HG03066 (cell line): ENCODE data around the gene PCED1A.
"Not testable (repeated sequence)": the region's sequence is repeated elsewhere in the genome, so short reads cannot be mapped to it uniquely, and the experiment has no call there.

Experiments
- ATAC-seq: cut with Tn5 transposase; IDR thresholded peaks from one replicate; pipeline ENCODE4 v1.9.1; 2021; ENCODE audit warnings: low read depth; ENCODE audit not compliant: unreplicated experiment

The PCED1A gene

DNA sequence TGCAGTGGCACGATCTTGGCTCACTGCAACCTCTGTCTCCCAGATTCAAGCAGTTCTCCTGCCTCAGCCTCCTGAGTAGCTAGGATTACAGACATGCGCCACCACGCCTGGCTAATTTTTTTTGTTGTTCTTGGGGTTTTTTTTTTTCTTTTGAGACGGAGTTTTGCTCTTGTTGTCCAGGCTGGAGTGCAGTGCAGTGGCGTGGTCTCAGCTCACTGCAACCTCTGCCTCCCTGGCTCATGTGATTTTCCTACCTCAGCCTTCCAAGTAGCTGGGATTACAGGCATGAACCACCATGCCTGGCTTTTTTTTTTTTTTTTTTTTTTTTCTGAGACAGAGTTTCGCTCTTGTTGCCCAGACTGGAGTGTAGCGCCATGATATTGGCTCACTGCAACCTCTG lies 9.2 kb downstream of the PCED1A start:
- not testable (repeated sequence) for ATAC-seq

DNA sequence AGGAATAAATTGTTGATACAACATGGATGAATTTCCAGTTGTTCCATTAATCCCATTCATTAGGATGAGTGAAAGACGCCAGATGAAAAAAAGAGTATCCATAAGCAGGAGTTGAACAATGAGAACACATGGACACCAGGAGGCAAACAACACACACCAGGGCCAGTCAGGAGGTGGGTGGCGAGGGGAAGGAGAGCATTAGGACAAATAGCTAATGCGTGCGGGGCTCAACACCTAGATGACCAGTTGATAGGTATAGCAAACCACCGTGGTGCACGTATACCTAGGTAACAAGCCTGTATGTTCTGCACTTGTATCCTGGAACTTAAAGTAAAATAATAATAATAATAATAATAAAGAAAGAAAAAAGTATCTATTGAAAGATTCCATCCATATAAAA lies 11.1 kb downstream of the PCED1A start:
- ATAC-seq = no peak

DNA sequence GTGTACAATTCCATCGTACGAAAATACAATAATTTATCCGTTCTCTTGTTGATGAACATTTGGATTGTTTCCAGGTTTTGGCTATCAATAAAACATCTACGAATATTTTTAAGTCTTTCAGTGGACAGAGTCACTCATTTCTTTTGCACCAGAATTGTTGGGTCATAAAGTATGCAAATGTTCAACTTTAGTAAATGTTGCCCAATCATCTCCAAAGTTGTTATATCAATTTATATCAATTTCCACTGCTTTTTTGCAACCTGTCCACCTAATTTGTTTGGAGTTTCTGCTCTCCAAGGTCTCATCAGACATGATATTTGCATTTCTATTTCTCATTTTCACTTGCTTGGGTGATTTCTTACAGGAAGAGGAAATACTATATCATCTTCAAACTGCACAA lies 13.8 kb downstream of the PCED1A start:
- no peak for ATAC-seq

DNA sequence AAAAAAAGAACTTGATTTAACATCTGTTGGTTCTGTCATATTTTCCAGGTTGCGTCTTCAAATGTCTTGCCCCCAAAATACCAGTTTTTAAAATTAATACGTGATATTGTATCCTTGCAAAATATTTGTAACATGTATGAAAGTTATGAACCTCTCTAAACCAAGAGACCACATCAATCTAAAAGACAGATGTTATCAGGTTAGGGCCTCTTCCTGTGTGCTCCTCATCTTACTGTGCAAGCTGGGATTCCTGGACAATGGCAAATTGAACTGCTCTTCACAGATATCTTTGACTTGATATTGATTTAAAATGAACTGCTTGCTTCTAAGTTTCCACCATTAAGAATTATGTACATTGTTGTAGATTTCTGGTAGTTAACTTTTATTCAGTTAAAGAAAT lies 14.7 kb downstream of the PCED1A start:
- no peak for ATAC-seq

DNA sequence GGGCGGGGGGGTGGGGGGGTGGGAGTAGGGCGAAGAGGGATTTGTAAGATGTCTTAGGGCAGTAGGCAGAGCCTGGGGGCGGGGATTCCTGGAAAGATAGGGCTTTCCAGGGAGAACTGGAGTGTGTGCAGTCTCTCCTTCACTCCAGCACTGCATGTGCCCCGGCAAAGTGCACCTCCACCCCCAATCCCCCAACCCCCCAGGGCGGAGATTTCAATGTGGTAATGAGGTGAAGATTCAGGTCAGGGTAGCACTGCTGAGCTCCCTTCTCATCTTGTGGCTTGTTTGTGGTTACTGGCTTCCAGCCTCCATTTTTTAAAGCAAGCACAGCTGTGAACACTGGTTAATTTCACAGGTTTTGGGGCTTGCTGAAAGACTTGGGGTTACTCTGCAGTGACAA lies 18.4 kb downstream of the PCED1A start:
- no peak for ATAC-seq

DNA sequence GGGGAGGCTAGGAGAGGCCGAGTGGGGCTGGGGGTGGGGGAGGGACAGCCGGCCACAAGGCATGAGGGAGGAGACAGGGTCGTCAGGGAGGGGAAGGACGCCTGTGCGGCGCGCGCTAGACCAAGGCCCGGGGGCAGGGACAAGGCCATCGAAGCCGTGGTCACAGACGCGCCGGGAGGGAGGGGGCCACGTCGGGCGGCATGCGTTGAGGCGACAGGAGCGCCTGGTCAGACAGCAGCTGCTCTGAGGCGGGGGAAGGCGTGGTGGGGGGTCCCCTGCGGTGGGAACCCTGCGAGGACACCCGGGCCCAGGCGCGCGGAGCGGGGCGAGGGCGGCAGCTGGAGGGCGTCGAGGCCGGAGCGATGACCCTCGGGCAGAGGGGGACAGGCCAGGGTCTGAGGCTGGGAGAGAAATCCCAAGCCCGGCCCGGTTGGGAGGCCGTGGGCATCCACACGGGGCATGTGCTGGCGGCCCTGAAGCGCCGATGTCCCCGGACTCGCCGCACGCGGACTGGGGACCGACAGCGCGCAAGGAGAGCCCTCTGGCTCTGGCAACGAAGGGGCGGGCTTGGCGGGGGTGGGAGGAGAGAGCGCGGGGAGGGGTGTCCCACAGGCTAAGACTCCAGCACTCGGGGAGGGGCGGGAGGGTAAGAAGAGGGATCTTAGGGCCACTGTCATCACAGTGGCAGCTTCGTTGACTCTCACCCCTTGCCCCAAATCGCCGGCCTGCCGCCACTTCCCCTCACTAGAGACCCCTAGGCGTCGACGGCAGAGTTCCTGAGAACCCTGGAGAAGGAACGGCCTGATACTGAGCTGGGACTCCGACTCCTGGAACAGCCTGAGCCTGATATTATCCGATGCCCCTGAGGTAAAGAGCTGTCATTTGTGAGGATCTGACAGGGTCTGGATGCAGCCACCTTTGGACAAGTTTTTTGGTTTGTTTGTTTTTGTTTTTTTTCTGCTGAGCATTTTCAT lies 19.3 kb downstream of the PCED1A start:
- no peak for ATAC-seq

DNA sequence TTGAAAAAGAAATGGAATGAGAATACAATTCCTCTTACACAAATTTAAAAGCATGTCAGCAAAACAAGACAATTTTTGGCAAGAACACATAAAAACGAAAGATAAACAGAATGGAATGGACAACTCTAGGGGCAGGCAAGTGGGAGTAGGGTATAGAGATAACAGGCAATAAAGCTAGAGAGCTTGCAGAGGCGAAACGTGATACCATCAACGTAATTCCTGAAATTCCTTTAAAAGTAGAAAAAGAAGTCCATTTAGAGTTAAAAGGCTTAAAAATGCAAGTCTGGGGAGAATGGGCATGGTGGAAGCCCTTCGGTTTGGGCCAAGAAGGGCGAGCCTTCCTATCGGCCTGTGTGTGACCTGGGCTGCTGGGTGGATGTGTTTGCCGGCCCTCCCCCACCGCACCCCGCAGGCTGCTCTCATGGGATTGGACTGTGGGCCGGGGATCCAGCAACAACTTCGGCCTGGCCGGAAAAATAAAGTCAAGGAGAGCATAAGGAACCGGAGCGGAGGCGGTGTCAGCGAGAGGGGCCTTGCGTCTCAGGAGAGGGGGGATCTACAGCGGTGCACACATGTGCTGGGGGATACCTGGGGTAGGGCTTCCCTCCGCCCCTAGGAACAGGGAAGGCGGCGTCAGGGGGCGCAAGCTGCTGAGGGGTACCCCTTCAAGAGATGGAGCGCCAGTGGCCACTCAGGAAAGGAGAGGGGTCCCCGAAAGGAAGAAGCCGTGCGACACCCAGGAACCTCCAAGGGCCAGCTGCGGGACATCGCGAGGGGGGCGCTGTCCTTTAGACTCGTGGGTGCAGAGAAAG lies 20.2 kb downstream of the PCED1A start:
- ATAC-seq = no peak

DNA sequence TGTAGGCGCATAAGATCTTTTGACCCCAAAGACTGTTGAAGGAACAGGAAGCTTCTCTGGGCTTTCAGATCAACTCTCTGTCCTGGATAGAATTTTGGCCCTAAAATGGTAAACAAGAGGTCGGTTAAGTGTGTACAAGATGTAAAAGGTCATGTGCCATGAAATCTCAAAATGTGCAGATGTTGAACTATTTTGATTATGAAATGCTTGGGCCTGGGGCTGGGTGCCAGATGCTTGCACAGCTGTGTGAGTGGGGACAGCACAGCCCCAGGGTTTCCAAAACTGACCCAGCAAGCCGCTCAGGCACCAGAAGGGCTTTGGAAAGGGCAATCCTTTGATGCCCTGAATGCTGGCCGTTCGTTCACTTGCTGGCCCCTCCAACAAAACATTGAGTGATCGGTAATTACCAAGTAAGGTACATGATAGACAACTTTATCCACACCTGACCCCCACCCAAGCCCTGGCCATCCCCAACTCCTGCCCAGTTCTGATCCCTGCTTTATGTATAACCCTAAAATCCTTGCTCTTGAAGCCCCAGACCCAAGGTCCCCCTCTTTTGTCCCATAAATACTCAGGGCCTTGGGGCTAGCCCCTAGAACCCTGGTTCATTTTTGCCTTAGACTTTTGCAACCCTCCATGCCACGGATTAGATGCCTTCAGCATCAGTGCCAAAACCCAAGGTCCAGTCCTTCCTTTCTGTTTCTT lies 22.4 kb downstream of the PCED1A start:
- no peak for ATAC-seq

DNA sequence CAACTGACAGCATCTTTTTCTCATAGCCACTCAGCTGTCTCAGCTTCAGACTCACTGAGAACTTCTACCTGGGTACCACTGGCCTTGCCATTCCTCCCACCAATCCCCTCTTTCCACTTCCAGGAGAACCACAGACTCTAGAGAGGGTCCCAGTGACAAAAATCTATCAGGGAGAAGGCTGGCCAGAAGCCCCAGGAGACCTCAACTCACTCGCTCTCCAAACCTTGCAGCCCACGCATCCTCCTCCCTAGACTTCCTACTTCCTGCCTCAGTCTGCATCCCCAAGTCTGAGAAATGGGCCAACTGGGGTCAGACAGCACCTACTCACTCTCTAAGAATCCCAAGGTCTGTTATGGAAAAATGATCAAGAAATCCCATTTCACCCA lies 23.1 kb downstream of the PCED1A start:
- ATAC-seq = no peak

DNA sequence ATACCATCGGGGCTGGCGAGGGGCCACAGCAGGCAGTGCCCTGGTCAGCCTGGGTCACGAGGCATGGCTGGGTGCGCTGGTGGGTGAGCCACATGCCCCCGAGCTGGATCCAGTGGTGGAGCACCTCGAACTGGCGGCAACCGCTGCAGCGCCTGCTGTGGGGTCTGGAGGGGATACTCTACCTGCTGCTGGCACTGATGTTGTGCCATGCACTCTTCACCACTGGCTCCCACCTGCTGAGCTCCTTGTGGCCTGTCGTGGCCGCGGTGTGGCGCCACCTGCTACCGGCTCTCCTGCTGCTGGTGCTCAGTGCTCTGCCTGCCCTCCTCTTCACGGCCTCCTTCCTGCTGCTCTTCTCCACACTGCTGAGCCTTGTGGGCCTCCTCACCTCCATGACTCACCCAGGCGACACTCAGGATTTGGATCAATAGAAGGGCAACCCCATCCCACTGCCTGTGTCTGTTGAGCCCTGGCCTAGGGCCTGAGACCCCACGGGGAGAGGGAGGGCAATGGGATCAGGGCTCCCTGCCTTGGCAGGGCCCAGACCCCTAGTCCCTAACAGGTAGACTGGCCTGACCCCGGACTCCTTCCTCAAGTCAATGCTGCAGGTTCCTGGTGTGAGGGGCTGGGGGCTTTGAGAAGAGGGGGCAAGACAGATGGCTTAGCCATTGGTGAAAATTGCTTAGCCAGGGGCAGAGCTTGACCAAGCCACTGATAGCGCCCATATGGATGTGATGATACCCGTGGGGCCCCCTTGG lies 23.7 kb downstream of the PCED1A start:
- ATAC-seq = no peak

DNA sequence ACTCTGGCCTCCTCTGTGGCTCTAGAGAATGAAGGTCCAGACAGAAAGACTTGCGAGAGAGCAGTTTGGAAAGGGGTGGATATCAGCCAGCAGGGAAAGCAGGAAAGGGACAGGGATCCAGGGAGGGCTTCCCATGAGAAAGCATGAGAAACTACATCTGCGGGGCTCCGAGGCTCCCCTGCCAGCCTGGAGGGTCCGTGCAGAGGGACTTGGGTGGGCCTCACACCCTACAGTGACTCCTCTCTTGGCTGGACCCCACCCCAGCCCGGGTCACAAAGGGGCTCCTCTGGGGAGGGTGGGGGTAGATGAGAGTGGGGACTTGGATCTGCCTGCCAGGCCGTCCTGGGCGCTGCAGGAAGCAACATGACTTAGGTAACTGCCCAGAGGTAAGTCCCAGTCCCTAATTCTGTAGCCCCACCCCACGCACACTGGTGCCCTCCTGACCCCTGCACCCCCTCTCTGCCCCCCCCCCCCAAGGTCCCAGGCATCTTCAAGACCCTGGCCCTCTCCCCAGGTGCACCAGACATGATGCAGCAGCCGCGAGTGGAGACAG lies 24.3 kb downstream of the PCED1A start, which contains the start of gene TMEM239:
TSS of gene TMEM239 (plus strand) at position 335 of the 553 bp plus-strand sequence. CDS start at position 526, 191 bp downstream.
- ATAC-seq = no peak

DNA sequence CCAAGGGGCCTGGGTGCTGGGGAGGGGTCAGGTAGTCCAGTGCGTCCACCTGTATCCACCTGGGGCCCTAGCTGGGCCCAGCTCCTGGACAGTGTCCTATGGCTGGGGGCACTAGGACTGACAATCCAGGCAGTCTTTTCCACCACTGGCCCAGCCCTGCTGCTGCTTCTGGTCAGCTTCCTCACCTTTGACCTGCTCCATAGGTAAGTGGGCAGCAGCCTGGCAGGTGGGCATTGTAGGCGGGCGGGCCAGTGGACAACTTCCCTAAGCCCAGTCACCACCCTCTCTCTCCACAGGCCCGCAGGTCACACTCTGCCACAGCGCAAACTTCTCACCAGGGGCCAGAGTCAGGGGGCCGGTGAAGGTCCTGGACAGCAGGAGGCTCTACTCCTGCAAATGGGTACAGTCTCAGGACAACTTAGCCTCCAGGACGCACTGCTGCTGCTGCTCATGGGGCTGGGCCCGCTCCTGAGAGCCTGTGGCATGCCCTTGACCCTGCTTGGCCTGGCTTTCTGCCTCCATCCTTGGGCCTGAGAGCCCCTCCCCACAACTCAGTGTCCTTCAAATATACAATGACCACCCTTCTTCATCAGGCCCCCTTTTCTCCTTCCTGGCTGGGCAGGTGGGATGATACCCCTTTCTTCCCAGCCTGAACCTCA lies 25.1 kb downstream of the PCED1A start:
- ATAC-seq = no peak

DNA sequence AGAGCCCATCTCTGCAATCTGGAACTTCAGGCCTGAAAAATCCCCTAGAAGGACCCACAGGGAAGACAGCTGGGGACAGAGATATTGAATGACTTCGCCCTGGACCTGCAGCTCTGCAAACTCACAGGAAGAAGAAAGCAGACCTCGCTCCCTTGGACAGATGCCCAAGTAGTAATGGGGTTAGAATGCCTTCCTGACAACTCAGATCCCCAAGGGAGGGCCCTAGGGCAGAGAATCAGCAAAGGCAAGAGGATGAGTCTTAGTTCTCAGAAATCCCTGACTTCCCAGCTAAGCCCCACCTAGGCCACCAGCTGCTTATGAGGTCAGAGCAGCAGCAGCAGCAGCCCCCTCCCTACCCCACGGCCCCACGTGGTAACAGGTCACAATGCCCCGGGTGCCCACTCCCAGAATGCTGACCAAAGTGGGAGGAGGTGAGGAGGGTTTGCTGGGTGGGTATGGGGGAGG lies 25.8 kb downstream of the PCED1A start, which contains the start of gene C20orf141:
TSS of gene C20orf141 (plus strand) at position 401 of the 465 bp plus-strand sequence. CDS start 198 bp downstream, outside the sequence.
- no peak for ATAC-seq

DNA sequence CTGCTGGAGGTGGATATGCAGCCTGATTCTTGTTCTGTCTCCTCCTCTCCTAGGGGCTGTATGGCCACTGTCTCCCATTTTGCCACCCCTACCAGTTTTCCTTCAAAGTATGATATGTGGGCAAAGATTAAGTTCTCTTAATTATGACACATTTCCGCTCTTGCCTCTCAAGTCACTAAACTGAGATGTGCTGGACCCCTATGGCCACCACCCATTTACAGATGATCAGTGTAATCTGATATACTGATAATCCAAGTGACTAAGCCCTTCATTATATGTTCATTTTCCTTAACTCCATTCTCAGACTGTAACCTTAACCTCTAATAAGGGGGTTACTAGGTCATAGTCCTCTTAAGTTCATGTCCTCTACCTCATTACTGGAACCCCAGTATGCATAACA lies 26.4 kb downstream of the PCED1A start:
- ATAC-seq = no peak

DNA sequence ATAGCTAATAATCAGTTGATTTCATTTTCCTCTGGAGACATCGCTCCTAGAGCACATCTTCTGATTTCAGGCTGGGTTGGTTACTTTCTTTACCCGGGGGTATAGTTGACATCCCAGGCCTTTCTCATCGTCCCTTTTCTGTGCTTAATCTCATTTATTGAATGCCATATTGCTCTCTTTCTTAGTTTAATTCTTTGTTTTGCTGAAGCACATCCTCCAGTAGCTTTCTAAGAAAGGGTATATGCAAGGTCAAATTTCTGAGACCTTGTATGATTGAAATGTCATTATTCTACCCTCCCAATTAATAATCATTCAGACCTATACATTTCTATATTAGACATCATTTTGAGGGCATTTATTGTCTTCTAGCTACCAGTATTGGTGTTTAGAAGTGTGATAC lies 28.3 kb downstream of the PCED1A start:
- no peak for ATAC-seq

DNA sequence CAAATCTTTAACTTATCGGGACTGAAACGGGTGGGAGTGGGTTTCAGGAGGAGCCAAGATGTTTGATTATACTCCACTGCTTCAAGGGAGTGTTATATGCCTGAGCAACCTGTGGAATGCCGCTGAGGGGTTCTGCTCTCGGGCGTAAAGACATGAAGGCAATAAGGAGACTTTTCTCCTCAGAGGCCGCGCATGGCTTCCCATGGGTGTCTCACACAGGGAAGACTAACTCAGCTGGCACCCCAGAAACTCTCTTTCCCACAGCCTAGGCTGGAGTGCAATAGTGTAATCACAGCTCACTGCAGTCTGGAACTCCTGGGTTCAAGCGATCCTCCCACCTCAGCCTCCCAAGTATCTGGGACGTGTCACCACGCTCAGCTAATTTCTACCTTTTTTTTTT lies 30.8 kb downstream of the PCED1A start:
- no peak for ATAC-seq

DNA sequence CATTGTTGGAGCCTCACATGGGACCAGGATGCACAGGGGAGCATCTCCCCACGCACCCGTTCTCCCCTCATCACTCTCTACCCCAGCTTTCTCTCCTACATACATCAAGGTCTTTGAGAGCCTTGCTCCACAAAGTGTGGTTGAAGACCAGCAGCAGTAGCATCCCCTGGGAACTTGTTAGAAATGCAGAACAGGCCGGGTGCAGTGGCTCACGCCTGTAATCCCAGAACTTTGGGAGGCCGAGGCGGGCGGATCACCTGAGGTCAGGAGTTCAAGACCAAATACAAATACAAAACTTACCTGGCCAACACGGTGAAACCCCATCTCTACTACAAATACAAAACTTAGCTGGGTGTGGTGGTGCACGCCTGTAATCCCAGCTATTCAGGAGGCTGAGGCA lies 32.5 kb downstream of the PCED1A start:
- ATAC-seq = not testable (repeated sequence)

DNA sequence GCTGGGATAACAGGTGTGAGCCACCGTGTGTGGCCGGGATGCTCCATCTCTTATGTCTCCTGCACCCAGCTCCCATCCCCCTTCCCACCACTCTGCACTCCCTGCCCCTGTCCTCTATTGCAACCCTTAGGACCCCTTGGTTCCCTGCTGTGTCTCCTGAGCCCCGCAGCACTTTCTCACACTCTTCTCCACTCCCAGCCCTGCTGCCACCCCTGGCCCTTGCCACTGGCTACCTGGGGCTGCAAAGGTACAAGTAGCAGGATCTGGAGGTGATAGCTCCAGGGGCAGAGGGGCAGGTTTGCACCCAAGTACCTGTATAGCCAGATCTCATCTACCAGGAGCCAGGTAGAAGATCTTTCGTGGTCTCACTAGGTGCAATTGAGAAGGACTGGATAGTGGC lies 33.4 kb downstream of the PCED1A start:
- ATAC-seq = no peak

DNA sequence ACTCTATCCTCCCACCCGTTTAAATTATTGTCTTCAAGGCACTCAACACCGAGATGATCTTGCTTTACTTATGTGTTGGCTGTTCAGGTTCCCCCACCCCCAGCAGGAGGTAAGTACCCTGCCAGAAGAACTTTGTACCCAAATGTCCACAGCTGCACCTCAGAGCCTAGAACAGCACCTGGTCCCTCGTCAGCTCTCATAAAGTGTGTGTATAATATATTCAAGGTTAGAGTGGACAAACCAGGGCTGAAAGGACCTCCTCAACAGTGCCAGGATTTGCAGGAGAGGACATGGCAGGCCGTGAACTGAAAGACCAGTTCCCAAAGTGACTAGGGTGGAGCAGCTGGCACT lies 34.1 kb downstream of the PCED1A start:
- ATAC-seq = no peak
